ENCODE data around the gene CHI3L2. TPM values are rescaled to one million over a fixed set of nuclear protein-coding genes. Genes with fewer than 3 reads are reported as not detected.
A peak's percentile ranks its signal among the peaks of the same experiment; 100 is the strongest.

Gene CHI3L2
- total and polyA plus RNA-seq, 10 of the 15 experiments (the other 5 are each of a cell fraction or from before 2014, with no cell fraction given): 37.1 to 508 (median 98.3) TPM

- Histone ChIP-seq H3K4me3 (peak overlapping the region; percentile 73), H3K9ac (ENCODE audit: control insufficient read depth, insufficient read depth, low read length) (peak overlapping the region; percentile 93), H3K4me1 (ENCODE audit: control insufficient read depth, insufficient read depth, low read length) (peaks cover 39% of the 10 kb centered on the region), H2AFZ (ENCODE audit: control insufficient read depth, low read depth, low read length) (no peak overlapping the region), H3K79me2 (ENCODE audit: control insufficient read depth, insufficient read depth, low read length) (peaks cover 73% of the 10 kb centered on the region), H3K4me2 (ENCODE audit: control insufficient read depth, insufficient read depth) (peak overlapping the region; percentile 99), H4K20me1 (ENCODE audit: control insufficient read depth, insufficient read depth) (no peaks in the 10 kb centered on the region), H3K27ac (ENCODE audit: control insufficient read depth, insufficient read depth) (peak overlapping the region; percentile 92), H3K27me3 (replicated peaks in 1 of 2; ENCODE audit: control insufficient read depth in 2 of 2, insufficient read depth in 2 of 2, low read length in 1 of 2) (no peaks in the 10 kb centered on the region), H3K36me3 (ENCODE audit: control insufficient read depth in 2 of 2, insufficient read depth in 2 of 2, low read length in 1 of 2) (peaks cover 0 to 5% of the 10 kb centered on the region in 2 experiments; a peak in 2 of 4 replicates), H3K9me3 (replicated peaks; ENCODE audit: control insufficient read depth, insufficient read depth, low read length) (no peaks in the 10 kb centered on the region)
- BruUV-seq (replicated peaks): no TSS peak
- CTCF ChIA-PET: interaction anchor here (0.5 to 14.9 kb wide), 5 partner anchors 15 to 355 kb away, joined by 3 to 239 read pairs (median 7); no protein-coding TSS in a partner anchor
- TF ChIP-seq BMI1 (IDR thresholded peaks at IDR 0.05; ENCODE audit: borderline replicate concordance) (peak; percentile 19; the same call in 1 of the 2 replicates), MLLT1 (IDR thresholded peaks at IDR 0.05) (peak; percentile 80; the same call in 1 of the 2 replicates), LARP7 (IDR thresholded peaks at IDR 0.05) (0 out of 2 replicates have a peak, but pooled peaks have one; percentile 22), CEBPZ (IDR thresholded peaks at IDR 0.05; ENCODE audit: low read depth, low read length) (no peak), SMAD5 (IDR thresholded peaks at IDR 0.05; ENCODE audit: low read depth) (peak; percentile 56; the same call in 1 of the 2 replicates), IRF3 (IDR thresholded peaks at IDR 0.05) (no peak)
- in situ Hi-C loops (cut with MboI): no loop called here
- RAD21 ChIA-PET (ENCODE audit: unreplicated experiment): interaction anchor here (0.7 to 15.0 kb wide), 11 partner anchors 9 to 305 kb away, joined by 3 to 542 read pairs (median 5); no protein-coding TSS in a partner anchor
- WGBS (ENCODE audit: insufficient coverage, insufficient replicate concordance, low lambda C conversion rate, missing lambda C conversion rate): 67% methylated on average over 1 of the region's 1 CpG
- SMC1A ChIA-PET (ENCODE audit: uncharacterized antibody, unreplicated experiment): interaction anchor here (0.8 to 8.7 kb wide), 12 partner anchors 9 to 172 kb away, joined by 3 to 284 read pairs (median 6); no protein-coding TSS in a partner anchor
- ATAC-seq (no peak), DNase-seq (ENCODE audit: low read depth, low spot score) (no peak), FAIRE-seq (no peak)
- POLR2A ChIA-PET: interaction anchor here (1.1 to 12.8 kb wide), 3 partner anchors 9 to 16 kb away, joined by 3 to 371 read pairs (median 28); no protein-coding TSS in a partner anchor
- intact Hi-C loops (cut with micrococcal nuclease; ENCODE audit: unreplicated experiment): loop anchor here (5.0 kb wide), 3 partner anchors 330 to 415 kb away; partner anchors contain the start of genes CD53 and RAP1A
Measured at GRCh38 chr1:111202366-111202706, 25.2 kb upstream of the CHI3L2 start.

All from GM12878 (cell line).